Stimulated activated CD8-positive, alpha-beta memory T cell treated with anti-CD3 and anti-CD28 coated beads, Interleukin-7, amount 100 ng/mL, for 24 hours (primary cell): ENCODE data around the gene GRID2.

ENCODE experiments used
- DNase-seq: peaks from one replicate; pipeline ENCODE4 v3.0.0-alpha.2; 2020; ENCODE audit warnings: low read depth

GRID2 gene

DNA sequence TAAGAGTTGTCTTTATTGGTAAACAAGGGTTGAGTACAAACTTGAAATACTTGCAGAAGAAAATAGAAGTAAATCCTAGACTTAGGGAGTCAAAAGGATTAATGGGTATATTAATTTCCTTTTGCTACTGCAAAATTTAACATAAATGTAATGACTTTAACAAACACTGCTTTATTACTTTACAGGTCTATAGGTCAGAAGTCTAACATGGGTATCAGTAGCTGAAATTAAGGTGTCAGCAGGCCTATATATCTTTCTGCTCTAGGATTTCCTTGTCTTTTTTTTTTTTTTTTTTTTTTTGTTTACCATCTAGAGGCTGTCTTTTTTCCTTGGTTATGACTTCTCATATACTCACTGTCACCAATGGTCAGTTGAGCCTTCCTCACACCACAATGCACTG lies 220.4 kb downstream of the GRID2 start:
- DNase-seq = no peak

GRCh38 chr4:92528541-92528940 lies 224.8 kb downstream of the GRID2 start:
- DNase-seq = no peak

DNA sequence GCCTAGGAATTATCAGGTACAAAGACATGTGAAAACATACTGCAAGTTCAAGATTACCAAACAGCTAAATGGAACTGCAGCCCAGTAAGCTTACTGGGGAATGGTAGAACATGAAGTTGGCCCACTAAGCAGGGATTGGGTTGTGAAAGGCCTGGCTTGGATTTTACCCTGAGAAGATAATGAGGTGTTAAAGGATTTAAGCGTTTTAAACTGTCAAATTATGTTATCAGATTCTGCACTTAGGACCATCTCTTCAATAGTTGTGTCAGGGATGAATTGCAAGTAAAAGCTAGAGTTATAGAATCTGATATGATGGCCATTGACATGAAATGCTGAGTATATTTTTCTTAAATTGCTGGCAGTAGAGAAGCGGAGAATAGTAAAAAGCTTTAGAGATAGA lies 225.7 kb downstream of the GRID2 start:
- no peak for DNase-seq

DNA sequence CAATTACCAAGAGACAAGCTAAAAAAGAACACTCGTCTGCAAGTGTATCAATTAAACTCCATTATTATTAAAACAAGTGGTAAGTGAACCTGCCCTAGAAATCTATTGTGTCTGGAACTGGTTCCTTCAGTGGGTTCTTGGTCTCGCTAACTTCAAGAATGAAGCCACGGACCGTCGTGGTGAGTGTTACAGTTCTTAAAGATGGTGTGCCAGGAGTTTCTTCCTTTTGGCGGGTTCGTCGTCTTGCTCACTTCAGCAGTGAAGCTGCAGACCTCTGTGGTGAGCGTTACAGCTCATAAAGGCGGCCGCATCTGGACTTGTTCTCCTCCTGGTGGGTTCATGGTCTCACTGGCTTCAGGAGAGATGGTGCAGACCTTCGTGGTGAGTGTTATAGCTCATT lies 231.8 kb downstream of the GRID2 start:
- DNase-seq = no peak

GRCh38 chr4:92551616-92552015 lies 247.8 kb downstream of the GRID2 start:
- DNase-seq = no peak

DNA sequence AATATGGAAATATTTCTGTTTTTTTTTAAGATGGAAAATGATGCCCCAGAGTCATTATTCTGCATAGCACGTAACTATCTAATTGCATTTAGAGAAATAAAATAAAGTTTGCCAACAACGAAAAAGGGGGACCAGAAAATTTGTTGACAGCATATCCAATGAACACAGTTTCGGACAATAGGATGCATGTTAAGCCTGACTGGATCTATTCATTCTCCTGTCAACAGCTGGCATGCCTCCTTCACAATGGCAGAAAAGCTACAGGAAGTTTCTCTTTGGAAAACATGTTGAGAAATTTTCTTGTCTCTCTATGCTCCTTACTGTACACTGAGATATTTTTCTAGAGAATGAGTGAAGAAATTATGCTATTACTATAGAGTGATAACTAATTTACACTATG lies 262.5 kb downstream of the GRID2 start:
- no peak for DNase-seq

DNA sequence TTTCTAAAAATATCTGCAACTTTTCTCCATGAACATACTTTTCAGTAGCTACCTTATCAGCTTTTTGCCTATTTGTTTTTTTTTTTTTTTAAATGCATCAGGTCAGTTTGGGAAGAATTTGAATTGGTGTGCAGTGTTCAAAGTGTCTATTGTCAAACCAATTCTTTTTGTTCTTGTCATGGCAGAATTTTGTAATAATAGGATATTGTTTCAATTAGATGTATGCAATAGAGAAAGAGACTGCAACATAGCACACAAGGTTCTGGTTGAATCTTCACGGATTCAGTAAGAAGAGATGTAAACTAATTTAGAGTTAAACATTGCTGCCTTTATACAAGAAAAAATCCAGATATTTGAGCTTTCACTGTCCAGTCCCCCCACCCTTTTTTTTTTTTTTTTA lies 277.1 kb downstream of the GRID2 start:
- DNase-seq = no peak

GRCh38 chr4:92599044-92599443 lies 295.3 kb downstream of the GRID2 start:
- DNase-seq = no peak

DNA sequence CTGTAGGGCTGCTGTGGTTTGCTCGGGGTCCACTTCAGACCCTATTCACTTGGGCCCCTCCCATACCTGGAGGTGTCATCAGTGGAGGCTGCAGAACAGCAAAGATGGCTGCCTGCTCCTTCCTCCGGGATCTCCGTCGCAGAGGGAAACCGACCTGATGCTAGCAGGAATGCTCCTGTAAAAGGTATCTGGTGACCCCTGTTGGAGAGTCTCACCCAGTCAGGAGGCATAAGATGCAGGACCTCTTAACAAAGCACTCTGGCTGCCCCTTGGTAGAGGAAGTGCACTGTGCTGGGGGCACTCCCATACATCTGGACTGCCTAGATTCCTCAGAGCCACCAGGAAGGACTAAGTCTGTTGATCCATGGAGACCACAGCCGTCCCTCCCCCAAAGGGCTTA lies 296.9 kb downstream of the GRID2 start:
- DNase-seq = no peak

DNA sequence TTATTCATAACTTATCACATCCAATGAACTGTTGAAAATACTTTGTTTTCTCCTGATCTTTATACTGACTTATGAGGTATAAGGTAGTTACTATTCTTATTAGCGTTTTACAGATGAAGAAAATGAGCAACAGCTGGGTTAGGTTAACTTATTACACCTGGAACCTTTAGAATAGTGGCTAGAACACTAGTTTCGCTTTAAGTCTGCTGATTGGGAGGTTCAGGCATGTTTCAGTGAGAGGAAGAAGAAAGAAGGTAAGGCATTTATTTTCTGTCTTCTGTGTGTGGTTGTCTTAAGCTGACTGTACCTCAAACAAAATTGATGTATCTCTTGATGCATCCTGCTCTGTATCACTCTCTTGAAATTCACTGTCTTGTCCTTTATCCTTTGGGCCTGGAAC lies 302.5 kb downstream of the GRID2 start:
- DNase-seq = no peak

DNA sequence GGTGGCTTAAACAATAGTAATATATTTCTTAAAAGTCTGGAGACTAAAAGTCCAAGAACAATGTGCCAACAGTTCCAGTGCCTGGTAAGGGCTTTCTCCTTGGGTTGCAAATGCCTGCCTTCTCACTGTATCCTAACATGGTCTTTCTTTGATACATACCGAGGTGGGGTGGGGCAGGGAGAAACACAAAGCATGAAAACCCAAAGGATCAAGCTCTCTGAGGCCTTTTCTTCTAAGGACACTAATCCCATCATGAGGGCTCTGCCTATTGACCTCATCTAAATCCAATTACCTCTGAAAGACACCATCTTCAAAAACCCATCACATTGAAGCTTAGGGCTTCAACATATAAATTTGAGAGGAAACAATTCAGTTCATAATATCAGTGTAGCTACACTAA lies 311.3 kb downstream of the GRID2 start:
- DNase-seq = no peak

DNA sequence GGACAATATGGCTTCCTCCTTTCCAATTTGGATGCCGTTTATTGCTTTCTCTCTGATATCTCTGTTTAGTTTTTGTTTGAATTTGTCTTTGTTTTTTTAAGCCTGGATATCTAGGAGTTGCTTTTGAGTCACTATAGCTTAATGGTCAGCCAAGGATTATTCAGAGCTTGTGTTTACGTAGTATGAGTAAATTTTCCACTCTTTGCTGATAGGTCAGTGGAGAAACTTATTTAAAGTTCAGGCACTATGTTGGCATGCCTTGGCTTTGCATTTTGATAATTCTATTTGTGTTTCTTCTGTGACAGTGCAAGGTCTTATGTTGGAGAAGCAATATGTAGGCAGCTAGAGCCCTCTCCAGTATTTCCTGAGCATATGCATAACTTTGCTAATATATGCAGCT lies 315.2 kb downstream of the GRID2 start:
- no peak for DNase-seq

GRCh38 chr4:92629302-92629701 lies 325.5 kb downstream of the GRID2 start:
- no peak for DNase-seq

DNA sequence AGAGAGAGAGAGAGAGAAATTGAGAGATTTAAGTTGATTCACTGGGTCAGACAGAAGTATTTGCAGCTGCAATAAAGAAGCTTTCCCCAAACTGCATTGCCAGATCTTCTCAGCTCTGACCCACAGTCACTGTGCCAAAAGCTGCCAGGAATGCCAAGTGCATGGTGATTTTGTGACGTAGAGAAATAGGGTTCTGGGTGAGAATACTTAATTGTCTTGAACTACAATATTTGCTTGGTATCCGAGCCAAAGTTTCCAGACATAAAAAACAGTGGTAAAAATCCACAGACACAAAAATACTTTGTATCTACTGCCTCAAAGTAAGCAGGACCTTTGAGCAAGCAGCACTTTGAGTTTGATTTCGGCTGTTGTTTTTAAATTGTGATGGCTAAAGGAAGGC lies 331.1 kb downstream of the GRID2 start:
- no peak for DNase-seq

DNA sequence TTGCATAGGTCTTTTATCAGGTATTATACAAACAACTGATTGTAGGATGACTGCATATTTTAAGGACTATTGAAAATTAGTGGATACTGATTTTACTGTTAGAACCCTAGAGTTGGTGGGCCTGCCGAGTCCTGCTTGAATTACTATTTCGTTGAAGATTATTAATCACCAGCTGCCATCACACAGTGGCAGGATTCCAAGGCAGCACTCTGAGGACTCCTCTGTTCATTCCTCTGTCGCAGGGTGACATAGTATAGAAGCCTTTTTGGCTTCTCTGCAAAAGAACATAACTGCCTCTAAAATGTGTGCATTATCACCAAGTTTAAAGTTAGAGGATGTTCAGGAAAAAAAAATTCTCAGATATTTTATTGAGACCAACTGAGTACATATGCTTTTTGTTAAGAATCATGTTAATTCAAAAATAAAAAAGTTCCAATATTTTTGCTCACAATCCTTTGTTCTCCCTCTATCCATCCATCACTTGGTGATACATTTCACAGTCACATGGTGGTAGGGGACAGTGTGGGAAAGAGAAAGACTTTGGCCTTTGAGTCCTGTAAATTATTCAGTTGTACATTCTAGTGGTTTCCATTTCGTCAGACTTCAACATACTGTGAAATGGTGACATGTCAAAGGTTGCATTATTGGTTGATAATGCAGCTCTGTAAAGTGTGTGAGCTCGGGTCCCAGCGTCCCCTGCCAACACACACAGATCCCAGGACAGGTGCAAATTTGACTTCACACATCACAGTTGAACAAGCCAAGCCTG lies 332.5 kb downstream of the GRID2 start:
- no peak for DNase-seq

GRCh38 chr4:92641409-92641808 lies 337.6 kb downstream of the GRID2 start:
- no peak for DNase-seq

DNA sequence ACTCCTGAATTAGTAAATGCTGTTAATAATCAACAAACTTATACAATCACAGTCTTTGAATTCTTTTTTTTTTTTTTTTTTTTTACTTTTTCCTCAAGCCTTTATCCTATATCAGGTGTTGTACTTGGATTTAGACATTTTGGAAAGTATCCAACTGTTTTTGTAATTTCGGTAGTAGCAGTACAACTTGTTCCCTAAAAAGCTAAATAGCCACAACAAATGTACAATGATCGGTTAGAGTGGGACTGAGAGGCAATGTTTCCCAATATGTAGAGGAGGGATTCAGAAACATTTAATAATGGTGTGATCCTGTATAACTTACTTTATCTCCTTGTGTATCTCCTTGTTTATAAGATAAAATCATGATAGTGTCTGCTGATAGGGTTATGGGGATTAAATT lies 343.1 kb downstream of the GRID2 start:
- DNase-seq = no peak

DNA sequence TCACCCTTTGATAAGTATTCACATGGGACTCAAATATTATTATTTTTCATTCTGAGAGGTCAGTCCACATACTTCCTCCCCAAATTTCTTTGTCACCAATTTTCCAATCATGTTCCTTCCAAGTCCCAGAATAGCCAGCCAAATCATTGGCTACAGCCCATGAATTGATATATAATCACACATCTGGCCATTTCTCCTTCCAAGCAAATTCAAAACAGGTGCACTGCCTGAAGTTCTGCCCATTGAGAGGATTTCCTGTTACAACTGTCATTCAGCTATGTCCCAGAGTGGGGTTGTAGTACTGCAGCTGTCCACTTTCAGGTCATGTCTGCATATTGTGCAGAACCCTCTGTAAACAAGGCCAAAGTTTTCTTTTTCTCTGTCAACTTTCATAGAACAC lies 347.8 kb downstream of the GRID2 start:
- no peak for DNase-seq

GRCh38 chr4:92654084-92654483 lies 350.3 kb downstream of the GRID2 start:
- no peak for DNase-seq

- DNase-seq = no peak
These were observed 353.9 kb downstream of the GRID2 start for GRCh38 chr4:92657695-92658094.

DNA sequence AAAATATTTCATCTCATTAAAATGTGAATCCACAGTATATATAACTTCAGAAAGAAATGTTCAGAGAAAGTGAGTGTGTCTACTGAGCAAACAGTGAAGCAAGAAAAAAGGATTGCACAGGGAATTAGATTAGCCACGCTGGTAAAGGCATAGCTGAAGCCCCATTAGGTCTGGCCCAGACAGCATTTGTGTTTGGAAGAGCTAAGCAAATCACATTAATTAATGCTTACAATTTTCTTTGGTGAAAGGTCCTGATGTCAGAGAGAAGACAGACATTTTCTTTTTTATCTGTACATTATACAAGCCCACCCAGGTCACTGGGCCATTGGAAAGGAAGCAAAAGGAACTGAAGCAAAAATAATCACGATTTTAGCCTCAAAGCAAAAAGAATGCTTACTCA lies 354.6 kb downstream of the GRID2 start:
- no peak for DNase-seq

GRCh38 chr4:92677805-92678204 lies 374.0 kb downstream of the GRID2 start:
- no peak for DNase-seq

DNA sequence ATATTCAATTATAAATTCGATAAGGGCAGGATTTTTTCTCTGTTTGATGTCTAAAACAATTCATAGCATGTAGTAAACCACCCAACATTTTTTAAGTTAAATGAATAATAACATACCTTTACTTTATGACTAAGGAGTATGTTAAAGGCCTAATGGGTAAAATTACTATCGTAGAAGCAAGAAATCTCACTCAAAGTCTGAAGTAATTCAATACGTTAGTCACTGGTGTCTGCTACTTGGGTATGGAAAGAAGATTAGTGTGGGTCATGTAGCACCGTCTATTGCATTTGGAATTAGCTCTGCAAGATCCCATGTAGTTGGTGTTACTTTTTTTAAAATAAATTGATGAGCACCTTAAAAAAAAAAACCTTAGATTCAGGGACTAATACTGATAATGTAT lies 374.5 kb downstream of the GRID2 start:
- DNase-seq = no peak

- no peak for DNase-seq
These were observed 375.4 kb downstream of the GRID2 start for GRCh38 chr4:92679149-92679548.

GRCh38 chr4:92714640-92715039 lies 410.9 kb downstream of the GRID2 start:
- DNase-seq = no peak
